Sigmoid colon (tissue), 7 donors: ENCODE measurements around the gene USHBP1. TPM values are rescaled to one million over a fixed set of nuclear protein-coding genes. Genes with fewer than 3 reads are reported as not detected.

ENCODE experiments used
- DNase-seq: peaks from one replicate; pipeline ENCODE4 v3.0.0-alpha.2; 2019
- H3K27ac ChIP-seq, 4 donors: fragments of 200-600 bp; sonication (generic); one replicate each; pipeline ENCODE4 v1.5.1; 2016 to 2019; ENCODE audit warnings: mild to moderate bottlenecking in 1 of 4
- H3K27me3 ChIP-seq, 3 donors: fragments of 200-600 bp; sonication (generic); one replicate each; pipeline ENCODE4 v1.5.1; 2019; ENCODE audit warnings: mild to moderate bottlenecking in 1 of 3
- H3K36me3 ChIP-seq, 4 donors: fragments of 200-600 bp; sonication (generic); one replicate each; pipeline ENCODE4 v1.5.1; 2016 to 2019
- H3K4me1 ChIP-seq, 4 donors: fragments of 200-600 bp; sonication (generic); one replicate each; pipeline ENCODE4 v1.5.1; 2017 to 2019
- H3K4me3 ChIP-seq, 4 donors: fragments of 200-600 bp; sonication (generic); one replicate each; pipeline ENCODE4 v1.5.1; 2017 to 2019; ENCODE audit warnings: mild to moderate bottlenecking in 2 of 4, moderate library complexity in 1 of 4
- H3K9me3 ChIP-seq, 4 donors: fragments of 200-600 bp in 3 of 4; sonication (generic) in 3 of 4; one replicate each; pipeline versions ENCODE4 v1.5.1 to v1.6.1; 2013 to 2019
- EP300 ChIP-seq, 4 donors: sonication (generic); formaldehyde crosslinking; IDR thresholded peaks; one replicate each; pipeline ENCODE4 v1.6.1; 2017; ENCODE audit warnings: antibody characterized with exemption in 4 of 4
- POLR2A ChIP-seq, 2 donors: fragments of 450-650 bp; IDR thresholded peaks; one replicate each; pipeline ENCODE4 v1.6.1; 2016; ENCODE audit warnings: antibody characterized with exemption in 2 of 2, mild to moderate bottlenecking in 2 of 2, moderate library complexity in 2 of 2
- POLR2AphosphoS5 ChIP-seq, 4 donors: sonication (generic); formaldehyde crosslinking; IDR thresholded peaks; one replicate each; pipeline ENCODE4 v1.6.1; 2017; ENCODE audit warnings: antibody characterized with exemption in 4 of 4
- WGBS, 2 donors: extraction: QIAGEN DNeasy Blood & Tissue Kit; methylation state at CpG; one replicate each; pipeline ENCODE4 v1.1.7; 2013; 5-methylcytosine and 5-hydroxymethylcytosine counted together
- intact Hi-C: fragments of 100-400 bp; cut with DNase I; formaldehyde crosslinking; loops from one replicate; pipeline ENCODE4 v1.15.1; 2023
- polyA plus RNA-seq, 3 donors: library from polyadenylated mRNA; stranded (reverse); fragments of 200-250 nt; gene quantifications; one replicate each; pipeline ENCODE4 v1.2.3, GENCODE V29; 2013
- total RNA-seq, 4 donors: library from RNA; depleted of rRNA; stranded (reverse); fragments of >200 nt; gene quantifications; one replicate each; pipeline ENCODE4 v1.1.0, GENCODE V29; 2016
- TF ChIP-seq, protein P1 (sequence below), 4 experiments: fragments of 450-650 bp in 3 of 4; fragments of 200-600 bp in 1 of 4; IDR thresholded peaks; one replicate each; pipeline ENCODE4 v1.5.1; 2016 to 2019; ENCODE audit warnings: antibody characterized with exemption in 4 of 4, mild to moderate bottlenecking in 3 of 4, moderate library complexity in 2 of 4
- donor health status: healthy with polysubstance abuse.
- donor health status: Bipolar disorder and iron deficiency.
- donor health status: healthy.

USHBP1 gene
- total and polyA plus RNA-seq, 7 donors, result 0.23 to 18.6 (median 2.1) TPM

DNA sequence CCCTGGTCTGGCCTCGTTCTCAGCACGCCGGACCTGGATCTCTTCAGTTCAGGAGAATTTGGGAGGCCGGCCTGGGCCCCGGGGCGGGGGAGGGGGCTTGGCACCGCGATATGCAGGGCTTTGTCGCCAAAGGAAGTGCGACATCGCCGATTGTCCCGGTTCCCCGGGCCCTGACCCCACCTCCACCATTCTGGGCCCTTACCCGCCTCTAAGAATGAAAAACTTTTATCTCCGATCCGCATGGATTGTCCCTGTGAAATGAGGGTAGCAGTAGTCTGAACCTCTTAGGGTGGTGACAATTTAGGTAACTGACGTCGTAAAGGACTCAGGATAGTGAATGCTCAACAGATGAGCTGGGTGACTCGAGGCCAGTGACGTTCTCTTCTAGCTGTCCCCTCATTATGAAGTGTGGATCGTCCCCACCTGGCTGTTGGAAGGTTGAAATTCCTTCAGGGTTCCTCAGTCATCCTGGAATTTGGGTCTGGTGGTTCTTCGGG, 45.5 kb upstream of the USHBP1 start:
- Histone ChIP-seq H3K9me3 (no peaks in the 10 kb centered on the region), H3K27ac (peak overlapping the region; percentile 77 to 94 (median 81)), H3K4me1 (peaks cover 0 to 57% (median 49%) of the 10 kb centered on the region in 4 donors), H3K36me3 (peaks cover 8 to 26% (median 9%) of the 10 kb centered on the region in 4 donors), H3K4me3 (peak overlapping the region; percentile 89 to 95 (median 92)), H3K27me3 (no peaks in the 10 kb centered on the region)
- intact Hi-C loops, result loop anchor here (5.0 kb wide), 1 partner anchor 63 kb away; the partner anchor contains the start of gene NR2F6
- TF ChIP-seq, protein P1, sequence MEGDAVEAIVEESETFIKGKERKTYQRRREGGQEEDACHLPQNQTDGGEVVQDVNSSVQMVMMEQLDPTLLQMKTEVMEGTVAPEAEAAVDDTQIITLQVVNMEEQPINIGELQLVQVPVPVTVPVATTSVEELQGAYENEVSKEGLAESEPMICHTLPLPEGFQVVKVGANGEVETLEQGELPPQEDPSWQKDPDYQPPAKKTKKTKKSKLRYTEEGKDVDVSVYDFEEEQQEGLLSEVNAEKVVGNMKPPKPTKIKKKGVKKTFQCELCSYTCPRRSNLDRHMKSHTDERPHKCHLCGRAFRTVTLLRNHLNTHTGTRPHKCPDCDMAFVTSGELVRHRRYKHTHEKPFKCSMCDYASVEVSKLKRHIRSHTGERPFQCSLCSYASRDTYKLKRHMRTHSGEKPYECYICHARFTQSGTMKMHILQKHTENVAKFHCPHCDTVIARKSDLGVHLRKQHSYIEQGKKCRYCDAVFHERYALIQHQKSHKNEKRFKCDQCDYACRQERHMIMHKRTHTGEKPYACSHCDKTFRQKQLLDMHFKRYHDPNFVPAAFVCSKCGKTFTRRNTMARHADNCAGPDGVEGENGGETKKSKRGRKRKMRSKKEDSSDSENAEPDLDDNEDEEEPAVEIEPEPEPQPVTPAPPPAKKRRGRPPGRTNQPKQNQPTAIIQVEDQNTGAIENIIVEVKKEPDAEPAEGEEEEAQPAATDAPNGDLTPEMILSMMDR (IDR thresholded peaks at IDR 0.05), result no peak
- no peak for TF ChIP-seq POLR2AphosphoS5 (IDR thresholded peaks at IDR 0.05)
- WGBS, 2 donors, result 5 to 9% methylated on average over 23 of the region's 23 CpGs
- DNase-seq, result no peak

DNA sequence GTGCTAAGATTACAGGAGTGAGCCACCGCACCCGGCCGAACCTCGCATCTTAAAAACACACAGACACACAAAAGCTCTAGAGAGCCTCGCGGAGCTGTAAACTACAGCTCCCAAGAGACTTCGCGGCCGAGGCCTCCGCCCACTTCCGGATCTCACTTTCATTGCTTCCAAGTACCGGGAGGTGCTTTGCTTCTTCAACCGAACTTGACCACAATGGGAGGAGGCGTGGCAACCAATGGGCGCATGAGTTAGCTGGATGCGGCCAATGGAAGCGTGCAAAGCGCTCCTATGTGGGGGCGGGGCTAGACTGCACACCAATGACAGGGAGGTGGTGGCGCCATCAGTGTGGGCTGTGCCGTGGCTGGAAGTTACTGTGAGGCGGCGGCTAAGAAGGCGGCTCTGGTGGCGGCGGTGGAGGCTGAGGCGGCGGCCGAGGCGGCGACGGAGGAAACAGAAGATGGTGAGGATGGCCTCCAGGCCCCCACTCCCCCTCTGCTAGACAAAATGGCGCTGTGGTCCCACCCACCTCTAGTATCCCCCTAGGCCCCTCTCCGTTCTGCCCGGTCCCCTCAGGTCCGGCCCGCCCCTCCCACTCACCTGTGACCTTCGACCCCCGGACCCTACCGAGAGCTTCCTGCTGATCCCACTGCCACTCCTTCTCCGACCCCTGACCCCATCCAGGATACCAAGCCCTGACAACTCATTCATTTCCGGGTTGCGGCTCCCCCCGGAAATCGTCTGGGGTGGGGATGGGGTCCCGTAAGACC, 44.8 kb upstream of the USHBP1 start, which contains the start of gene DDA1:
Gene DDA1 (plus strand): TSS at position 366 of the 767 bp plus-strand sequence. CDS start 92 bp downstream, at position 458.
- peak; percentile 100 for DNase-seq
- Histone ChIP-seq H3K27me3 (no peaks in the 10 kb centered on the region), H3K4me1 (peaks cover 0 to 64% (median 55%) of the 10 kb centered on the region in 4 donors), H3K4me3 (peak within 1 kb of the TSS; percentile 89 to 95 (median 92)), H3K36me3 (peaks cover 2 to 20% (median 5%) of the 10 kb centered on the region in 4 donors), H3K27ac (peak within 1 kb of the TSS; percentile 81 to 94 (median 87)), H3K9me3 (no peaks in the 10 kb centered on the region)
- intact Hi-C loops, result loop anchor here (5.0 kb wide), 1 partner anchor 62 kb away; the partner anchor contains the start of gene NR2F6
- TF ChIP-seq POLR2A (IDR thresholded peaks at IDR 0.05) (peak in 1 of 2 donors; percentile 10), POLR2AphosphoS5 (IDR thresholded peaks at IDR 0.05) (peak; percentile 17 to 74 (median 67)), EP300 (IDR thresholded peaks at IDR 0.05) (no peak)
- TF ChIP-seq, protein P1 (IDR thresholded peaks at IDR 0.05), result no peak
- WGBS, 2 donors, result 0 to 1% methylated on average over 46 of the region's 46 CpGs

DNA sequence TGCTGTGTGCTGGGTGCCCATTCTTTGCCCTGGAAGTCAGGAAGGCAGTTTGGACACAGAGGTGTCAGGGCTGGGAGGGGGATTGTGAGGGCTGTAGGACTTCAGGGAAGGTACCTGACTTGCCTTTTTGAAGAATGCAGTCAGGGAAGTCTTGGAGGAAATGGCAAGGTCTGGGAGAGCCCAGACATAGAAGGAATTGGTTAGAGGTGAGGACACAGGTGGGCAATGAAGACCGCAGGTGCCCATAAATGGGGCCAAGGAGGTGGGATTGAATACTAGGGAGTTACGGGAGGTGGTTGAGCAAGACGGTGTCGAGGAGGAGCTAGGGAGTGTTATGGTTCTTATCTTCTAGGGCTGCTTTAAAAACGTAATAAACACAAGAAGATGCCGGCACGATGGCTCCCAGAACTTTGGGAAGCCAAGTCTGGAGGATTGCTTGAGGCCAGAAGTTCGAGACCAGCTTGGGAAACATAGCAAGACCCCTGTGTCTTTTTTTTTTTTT, 43.4 kb upstream of the USHBP1 start:
- Histone ChIP-seq H3K9me3 (no peaks in the 10 kb centered on the region), H3K27ac (peak overlapping the region in 3 of 4 donors; percentile 92 to 94 (median 93)), H3K36me3 (peaks cover 0 to 11% (median 0%) of the 10 kb centered on the region in 4 donors), H3K27me3 (no peaks in the 10 kb centered on the region), H3K4me1 (peaks cover 0 to 74% (median 67%) of the 10 kb centered on the region in 4 donors), H3K4me3 (no peak overlapping the region)
- DNase-seq, result no peak
- TF ChIP-seq EP300 (IDR thresholded peaks at IDR 0.05) (no peak), POLR2A (IDR thresholded peaks at IDR 0.05) (no peak), POLR2AphosphoS5 (IDR thresholded peaks at IDR 0.05) (no peak)
- TF ChIP-seq, protein P1 (IDR thresholded peaks at IDR 0.05), result no peak
- intact Hi-C loops, result loop anchor here (5.0 kb wide), 1 partner anchor 61 kb away; the partner anchor contains the start of gene NR2F6
- WGBS, 2 donors, result 46 to 78% methylated on average over 8 of the region's 8 CpGs

DNA sequence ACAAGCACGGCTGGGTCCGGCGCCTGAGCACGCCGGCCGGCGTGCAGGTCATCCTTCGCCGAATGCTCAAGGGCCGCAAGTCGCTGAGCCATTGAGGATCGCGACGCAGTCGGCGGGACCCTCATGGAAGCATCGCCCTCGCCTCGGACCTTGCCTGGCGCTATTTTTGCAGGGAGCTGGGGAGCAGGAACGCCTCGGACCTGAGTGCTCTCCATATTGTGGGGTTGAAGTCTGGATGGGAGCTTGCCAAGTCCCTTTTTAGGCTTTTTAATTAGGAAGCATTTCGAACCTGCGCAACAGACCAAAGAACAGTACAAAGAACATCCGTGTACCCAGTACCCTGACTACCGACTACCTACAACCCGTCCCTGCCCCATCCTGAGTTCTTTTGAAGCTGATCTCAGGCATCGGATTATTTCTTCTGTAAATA, 41.8 kb upstream of the USHBP1 start:
- H3K27ac ChIP-seq, result peak overlapping the region; percentile 92 to 97 (median 94)
- intact Hi-C loops, result loop anchor here (5.0 kb wide), 1 partner anchor 59 kb away; the partner anchor contains the start of gene NR2F6

More for the DNA sequence above, 41.8 kb upstream of the USHBP1 start:
- Histone ChIP-seq H3K4me1 (peaks cover 0 to 75% (median 69%) of the 10 kb centered on the region in 4 donors), H3K9me3 (no peaks in the 10 kb centered on the region), H3K36me3 (peaks cover 0 to under 1% (median 0%) of the 10 kb centered on the region in 4 donors), H3K27me3 (no peaks in the 10 kb centered on the region), H3K4me3 (peak overlapping the region; percentile 67 to 78 (median 72))
- WGBS, 2 donors, result 2 to 7% methylated on average over 28 of the region's 28 CpGs
- no peak for DNase-seq
- no peak for TF ChIP-seq POLR2AphosphoS5 (IDR thresholded peaks at IDR 0.05)
- no peak for TF ChIP-seq EP300 (IDR thresholded peaks at IDR 0.05)
- no peak for TF ChIP-seq POLR2A (IDR thresholded peaks at IDR 0.05)
- TF ChIP-seq, protein P1 (IDR thresholded peaks at IDR 0.05), result no peak
